ENCODE measurements around the gene LAMA2.

- no peak for TF ChIP-seq CTCF (IDR thresholded peaks at IDR 0.05; ENCODE audit: poor library complexity)
- TF ChIP-seq EZH2 (IDR thresholded peaks at IDR 0.05; ENCODE audit: borderline replicate concordance), result no peak
These were observed 423.9 kb downstream of the LAMA2 start for GRCh38 chr6:129306826-129307225.
